Testis (tissue), 3 donors: Measurements from ENCODE around the gene FAM193A. TPM values are rescaled to one million over a fixed set of nuclear protein-coding genes. Genes with fewer than 3 reads are reported as not detected.

Source experiments
- DNase-seq: peaks from one replicate; pipeline ENCODE4 v3.0.0-alpha.2; 2019
- H3K27ac ChIP-seq, 2 donors: fragments of 200-600 bp; sonication (generic); one replicate each; pipeline ENCODE4 v1.5.1; 2019
- H3K27me3 ChIP-seq: fragments of 200-600 bp; sonication (generic); one replicate; pipeline ENCODE4 v1.5.1; 2019
- H3K36me3 ChIP-seq: fragments of 200-600 bp; sonication (generic); one replicate; pipeline ENCODE4 v1.5.1; 2017; ENCODE audit warnings: low read depth; ENCODE audit errors: missing control alignments
- H3K4me1 ChIP-seq: fragments of 200-600 bp; sonication (generic); one replicate; pipeline ENCODE4 v1.5.1; 2019
- H3K4me3 ChIP-seq, 2 donors: fragments of 200-600 bp; sonication (generic); one replicate each; pipeline ENCODE4 v1.5.1; 2017 to 2019
- H3K9me3 ChIP-seq: fragments of 200-600 bp; sonication (generic); one replicate; pipeline ENCODE4 v1.5.1; 2017
- CTCF ChIP-seq, 3 experiments: fragments of 450-650 bp in 2 of 3; fragments of 200-600 bp in 1 of 3; sonication (generic) in 1 of 3; IDR thresholded peaks; one replicate each; pipeline ENCODE4 v1.5.1; 2016 to 2019; ENCODE audit warnings: antibody characterized with exemption in 3 of 3, mild to moderate bottlenecking in 2 of 3, moderate library complexity in 1 of 3
- POLR2A ChIP-seq: fragments of 450-650 bp; IDR thresholded peaks from one replicate; pipeline ENCODE4 v1.6.1; 2017; ENCODE audit warnings: antibody characterized with exemption, mild to moderate bottlenecking, moderate library complexity
- WGBS, 2 donors: methylation state at CpG; one replicate each; pipeline ENCODE4 v1.1.5; 2018; 5-methylcytosine and 5-hydroxymethylcytosine counted together
- intact Hi-C: fragments of 100-400 bp; cut with DNase I; formaldehyde crosslinking; loops from one replicate; pipeline ENCODE4 v1.15.1; 2023; ENCODE audit warnings: low total_unique reads
- polyA plus RNA-seq: library from polyadenylated mRNA; stranded (reverse); fragments of 350-450 nt; fragmentation: Illumina TruSeq; extraction: RNeasy Lipid Tissue Mini Kit (QIAGEN cat#74804); gene quantifications from one replicate; pipeline ENCODE4 v1.2.3, GENCODE V29; 2014; ENCODE audit warnings: low read depth, low replicate concordance; ENCODE audit not compliant: insufficient read depth
- total RNA-seq, 2 donors: library from RNA; depleted of rRNA; stranded (reverse); fragments of >200 nt; gene quantifications; one replicate each; pipeline ENCODE4 v1.2.3, GENCODE V29; 2016

The FAM193A gene
- total and polyA plus RNA-seq, 3 donors from 2014 or later: 50.4 to 92.4 (median 78.7) TPM

- Histone ChIP-seq H3K4me3 (no peak overlapping the region), H3K9me3 (no peaks in the 10 kb centered on the region), H3K4me1 (no peaks in the 10 kb centered on the region), H3K27ac (no peak overlapping the region), H3K27me3 (no peaks in the 10 kb centered on the region), H3K36me3 (no peaks in the 10 kb centered on the region)
- WGBS, 2 donors: 70 to 83% methylated on average over 5 of the region's 5 CpGs
- DNase-seq: no peak
- TF ChIP-seq POLR2A (no peak), CTCF (IDR thresholded peaks at IDR 0.05) (no peak)
- intact Hi-C loops: no loop called here
These were observed 159.1 kb downstream of the FAM193A start for GRCh38 chr4:2695346-2696060.

GRCh38 chr4:2696423-2696822 lies 160.0 kb downstream of the FAM193A start:
- no peaks in the 10 kb centered on the region for H3K27me3 ChIP-seq
- no peak overlapping the region for H3K27ac ChIP-seq
- no peaks in the 10 kb centered on the region for H3K4me1 ChIP-seq
- no peaks in the 10 kb centered on the region for H3K36me3 ChIP-seq
- 90 to 94% methylated on average over 14 of the region's 14 CpGs for WGBS, 2 donors
- intact Hi-C loops: no loop called here
- TF ChIP-seq CTCF (IDR thresholded peaks at IDR 0.05) (no peak), POLR2A (no peak)
- no peak for DNase-seq
- H3K9me3 ChIP-seq: no peaks in the 10 kb centered on the region
- H3K4me3 ChIP-seq: no peak overlapping the region

GRCh38 chr4:2697995-2698414 lies 161.6 kb downstream of the FAM193A start:
- Histone ChIP-seq H3K27ac (no peak overlapping the region), H3K36me3 (no peaks in the 10 kb centered on the region), H3K4me3 (no peak overlapping the region), H3K9me3 (no peaks in the 10 kb centered on the region), H3K27me3 (no peaks in the 10 kb centered on the region), H3K4me1 (no peaks in the 10 kb centered on the region)
- DNase-seq: no peak
- no peak for TF ChIP-seq CTCF (IDR thresholded peaks at IDR 0.05)
- no peak for TF ChIP-seq POLR2A
- WGBS, 2 donors: 87 to 89% methylated on average over 8 of the region's 8 CpGs
- intact Hi-C loops: no loop called here

GRCh38 chr4:2698504-2698903 lies 162.1 kb downstream of the FAM193A start:
- Histone ChIP-seq H3K4me3 (no peak overlapping the region), H3K9me3 (no peaks in the 10 kb centered on the region), H3K4me1 (no peaks in the 10 kb centered on the region), H3K27me3 (no peaks in the 10 kb centered on the region), H3K27ac (no peak overlapping the region), H3K36me3 (no peaks in the 10 kb centered on the region)
- intact Hi-C loops: no loop called here
- 71 to 74% methylated on average over 1 of the region's 1 CpG for WGBS, 2 donors
- DNase-seq: no peak
- TF ChIP-seq CTCF (IDR thresholded peaks at IDR 0.05) (no peak), POLR2A (no peak)

- H3K9me3 ChIP-seq: no peaks in the 10 kb centered on the region
- DNase-seq: no peak
- TF ChIP-seq CTCF (IDR thresholded peaks at IDR 0.05) (no peak), POLR2A (no peak)
- H3K4me3 ChIP-seq: no peak overlapping the region
- H3K27me3 ChIP-seq: no peaks in the 10 kb centered on the region
- WGBS, 2 donors: 87 to 91% methylated on average over 12 of the region's 12 CpGs
- intact Hi-C loops: no loop called here
- no peaks in the 10 kb centered on the region for H3K36me3 ChIP-seq
- H3K4me1 ChIP-seq: no peaks in the 10 kb centered on the region
- H3K27ac ChIP-seq: no peak overlapping the region
These were observed 162.6 kb downstream of the FAM193A start for GRCh38 chr4:2698951-2699505.
